ENCODE results near the gene TMEM141.
A peak's percentile ranks its signal among the peaks of the same experiment; 100 is the strongest.

The TMEM141 gene

DNA sequence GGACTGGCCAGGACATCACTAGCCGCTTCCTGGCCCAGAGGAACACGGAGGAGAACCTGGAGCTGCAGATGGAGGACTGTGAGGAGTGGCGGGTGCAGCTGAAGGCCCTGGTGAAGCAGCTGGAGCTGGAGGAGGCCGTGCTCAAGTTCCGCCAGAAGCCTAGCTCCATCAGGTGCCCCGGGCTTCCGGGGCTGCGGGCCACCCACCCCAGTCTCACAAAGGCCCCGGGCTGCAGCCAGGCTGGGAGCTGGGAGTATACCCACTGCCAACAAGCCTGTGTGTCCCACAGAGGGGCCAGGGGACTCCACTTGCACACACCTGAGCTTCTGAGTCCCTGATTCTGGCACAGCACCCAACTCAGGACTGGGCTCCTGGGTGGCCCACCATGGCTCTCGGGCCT is 14.9 kb downstream of the TMEM141 start:
- ATAC-seq (replicated peaks; ENCODE audit: extremely low read depth, poor library complexity, severe bottlenecking) (no peak), DNase-seq (ENCODE audit: low spot score in 2 of 2) (no peak)
- Mint-ChIP-seq H3K27me3 (no peaks in the 10 kb centered on the region), H3K4me1 (peaks cover 33% of the 10 kb centered on the region), H3K27ac (ENCODE audit: low read depth) (no peak overlapping the region), H3K9me3 (no peaks in the 10 kb centered on the region), H3K4me3 (peak overlapping the region; percentile 86), H3K36me3 (ENCODE audit: insufficient read depth) (peaks cover 21% of the 10 kb centered on the region)

DNA sequence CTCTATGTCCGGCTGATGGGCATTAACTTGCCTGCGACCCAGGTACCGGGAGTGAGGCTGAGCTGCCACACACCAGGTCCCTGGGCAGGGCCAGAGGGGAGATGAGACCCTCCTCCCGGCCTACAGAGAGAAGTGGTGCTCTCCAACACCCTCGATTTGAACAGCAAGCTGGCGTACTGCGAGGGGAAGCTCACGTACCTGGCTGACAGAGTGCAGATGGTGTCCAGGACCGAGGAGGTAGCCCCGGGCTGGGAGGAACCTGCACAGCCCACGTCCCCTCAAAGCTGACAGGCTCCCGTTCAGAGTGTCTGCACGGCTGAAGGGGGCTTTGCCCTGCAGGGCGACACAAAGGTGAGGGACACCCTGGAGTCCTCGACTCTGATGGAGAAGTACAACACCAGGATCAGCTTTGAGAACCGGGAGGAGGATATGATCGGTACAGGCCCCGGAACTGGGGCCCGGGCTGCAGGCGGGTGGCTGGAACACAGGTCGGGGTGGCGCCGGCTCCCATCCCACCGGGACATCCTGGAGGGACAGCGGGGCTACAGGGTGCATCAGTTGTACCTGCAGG is 15.6 kb downstream of the TMEM141 start:
- H3K27ac Mint-ChIP-seq (ENCODE audit: low read depth) = peak overlapping the region; percentile 88
- H3K27me3 Mint-ChIP-seq = no peaks in the 10 kb centered on the region
- peaks cover 21% of the 10 kb centered on the region for H3K36me3 Mint-ChIP-seq (ENCODE audit: insufficient read depth)
- peak overlapping the region; percentile 86 for H3K4me3 Mint-ChIP-seq
- no peak for ATAC-seq (replicated peaks; ENCODE audit: extremely low read depth, poor library complexity, severe bottlenecking)
- H3K4me1 Mint-ChIP-seq = peaks cover 30% of the 10 kb centered on the region
- no peaks in the 10 kb centered on the region for H3K9me3 Mint-ChIP-seq
- DNase-seq (ENCODE audit: low spot score in 2 of 2) = no peak

DNA sequence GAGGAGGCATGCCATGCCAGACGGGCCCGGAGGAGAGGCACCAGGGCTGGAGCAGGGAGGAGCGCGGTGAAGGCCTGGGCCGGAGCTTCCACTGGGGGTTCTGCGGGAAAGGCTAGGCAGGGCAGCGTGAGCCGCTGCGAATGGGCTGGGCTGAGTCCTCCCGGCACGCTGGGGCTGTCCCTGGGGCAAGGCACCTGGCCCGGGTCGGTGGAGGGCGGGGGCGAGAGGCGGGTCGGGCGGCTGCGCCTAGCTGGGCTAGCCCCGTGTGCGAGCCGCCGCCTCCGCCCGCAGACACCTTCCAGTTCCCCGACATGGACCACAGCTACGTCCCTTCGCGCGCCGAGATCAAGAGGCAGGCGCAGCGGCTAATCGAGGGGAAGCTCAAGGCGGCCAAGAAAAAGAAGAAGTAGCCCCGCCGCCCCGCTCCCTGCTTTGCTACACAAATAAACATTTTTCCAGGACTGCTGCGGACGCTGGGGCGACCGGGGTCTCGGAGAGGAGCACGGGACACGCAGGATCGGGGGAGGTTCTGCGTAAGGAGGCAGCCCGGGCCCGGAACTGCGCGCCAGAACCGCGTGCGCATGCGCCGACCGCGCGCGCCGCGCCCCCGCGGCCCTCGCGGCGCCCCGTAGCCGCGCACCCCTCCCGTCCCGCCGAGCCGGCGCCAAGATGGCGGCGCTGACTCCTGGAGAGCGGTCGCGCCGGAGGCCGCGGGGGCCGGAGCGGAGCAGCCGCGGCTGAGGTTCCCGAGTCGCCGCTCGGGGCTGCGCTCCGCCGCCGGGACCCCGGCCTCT is 16.3 kb downstream of the TMEM141 start, which contains the start of gene RABL6:
Gene RABL6 (plus strand): TSS at position 668 of the 794 bp plus-strand sequence. CDS start 249 bp downstream, outside the sequence.
- Mint-ChIP-seq H3K9me3 (no peaks in the 10 kb centered on the region), H3K36me3 (ENCODE audit: insufficient read depth) (peaks cover 21% of the 10 kb centered on the region), H3K27ac (ENCODE audit: low read depth) (peak within 1 kb of the TSS; percentile 88), H3K4me3 (peak within 1 kb of the TSS; percentile 86), H3K4me1 (peaks cover 30% of the 10 kb centered on the region), H3K27me3 (no peaks in the 10 kb centered on the region)
- DNase-seq (ENCODE audit: low spot score in 2 of 2) = peak; percentile 72 to 76
- peak; percentile 89 for ATAC-seq (replicated peaks; ENCODE audit: extremely low read depth, poor library complexity, severe bottlenecking)

DNA sequence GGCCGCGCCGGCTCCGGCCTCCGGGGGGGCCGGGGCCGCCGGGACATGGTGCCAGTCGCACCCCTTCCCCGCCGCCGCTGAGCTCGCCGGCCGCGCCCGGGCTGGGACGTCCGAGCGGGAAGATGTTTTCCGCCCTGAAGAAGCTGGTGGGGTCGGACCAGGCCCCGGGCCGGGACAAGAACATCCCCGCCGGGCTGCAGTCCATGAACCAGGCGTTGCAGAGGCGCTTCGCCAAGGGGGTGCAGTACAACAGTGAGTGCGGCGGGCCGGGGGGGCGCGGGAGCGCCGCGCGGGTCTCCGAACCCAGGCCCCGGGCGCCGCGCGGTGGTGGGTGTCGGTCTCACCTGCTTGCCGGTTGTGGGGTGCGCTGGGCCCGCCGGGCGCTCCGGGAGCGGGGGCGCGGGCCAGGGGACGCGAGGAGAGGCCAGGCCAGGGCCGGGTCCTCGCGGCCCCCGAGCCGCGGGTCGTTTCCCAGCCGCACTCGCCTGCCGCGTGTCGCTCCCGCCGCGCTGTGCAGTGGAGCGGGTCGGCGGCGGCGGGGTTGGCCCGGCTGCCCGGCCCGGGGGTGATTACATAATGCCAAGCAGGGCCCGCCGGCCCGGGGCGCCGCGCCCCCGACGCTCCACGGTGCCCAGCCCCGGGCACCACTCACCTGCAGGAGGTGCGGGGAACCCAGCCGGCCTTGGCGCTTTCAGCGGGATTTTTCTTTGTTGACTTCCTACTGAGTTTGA is 17.1 kb downstream of the TMEM141 start:
- DNase-seq (ENCODE audit: low spot score in 2 of 2) = peak; percentile 21 to 33
- H3K27me3 Mint-ChIP-seq = no peaks in the 10 kb centered on the region
- peaks cover 24% of the 10 kb centered on the region for H3K36me3 Mint-ChIP-seq (ENCODE audit: insufficient read depth)
- peak overlapping the region; percentile 73 for H3K27ac Mint-ChIP-seq (ENCODE audit: low read depth)
- H3K9me3 Mint-ChIP-seq = no peaks in the 10 kb centered on the region
- H3K4me3 Mint-ChIP-seq = peak overlapping the region; percentile 86
- ATAC-seq (replicated peaks; ENCODE audit: extremely low read depth, poor library complexity, severe bottlenecking) = peak; percentile 34
- H3K4me1 Mint-ChIP-seq = peaks cover 37% of the 10 kb centered on the region

DNA sequence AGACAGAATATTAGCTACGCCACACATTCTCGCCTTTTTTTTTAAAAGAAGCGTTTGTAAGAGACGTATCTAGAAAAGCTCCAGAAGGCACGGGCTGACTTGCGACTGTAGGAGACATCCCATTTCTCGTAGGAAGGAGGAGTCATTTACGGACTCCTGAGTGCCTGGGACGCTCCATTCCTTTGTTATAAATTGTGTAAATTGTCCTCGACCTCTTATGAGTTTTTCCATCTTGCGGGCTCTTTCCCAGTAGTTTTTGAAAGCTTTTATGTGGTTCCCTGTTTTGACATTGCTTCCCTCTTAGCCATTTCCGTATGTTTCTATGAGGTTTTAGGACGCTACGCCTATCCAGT is 17.6 kb downstream of the TMEM141 start:
- Mint-ChIP-seq H3K4me1 (peaks cover 43% of the 10 kb centered on the region), H3K4me3 (peak overlapping the region; percentile 86), H3K9me3 (no peaks in the 10 kb centered on the region), H3K36me3 (ENCODE audit: insufficient read depth) (peaks cover 26% of the 10 kb centered on the region), H3K27ac (ENCODE audit: low read depth) (peak overlapping the region; percentile 73), H3K27me3 (no peaks in the 10 kb centered on the region)
- no peak for ATAC-seq (replicated peaks; ENCODE audit: extremely low read depth, poor library complexity, severe bottlenecking)
- DNase-seq (ENCODE audit: low spot score in 2 of 2) = no peak

DNA sequence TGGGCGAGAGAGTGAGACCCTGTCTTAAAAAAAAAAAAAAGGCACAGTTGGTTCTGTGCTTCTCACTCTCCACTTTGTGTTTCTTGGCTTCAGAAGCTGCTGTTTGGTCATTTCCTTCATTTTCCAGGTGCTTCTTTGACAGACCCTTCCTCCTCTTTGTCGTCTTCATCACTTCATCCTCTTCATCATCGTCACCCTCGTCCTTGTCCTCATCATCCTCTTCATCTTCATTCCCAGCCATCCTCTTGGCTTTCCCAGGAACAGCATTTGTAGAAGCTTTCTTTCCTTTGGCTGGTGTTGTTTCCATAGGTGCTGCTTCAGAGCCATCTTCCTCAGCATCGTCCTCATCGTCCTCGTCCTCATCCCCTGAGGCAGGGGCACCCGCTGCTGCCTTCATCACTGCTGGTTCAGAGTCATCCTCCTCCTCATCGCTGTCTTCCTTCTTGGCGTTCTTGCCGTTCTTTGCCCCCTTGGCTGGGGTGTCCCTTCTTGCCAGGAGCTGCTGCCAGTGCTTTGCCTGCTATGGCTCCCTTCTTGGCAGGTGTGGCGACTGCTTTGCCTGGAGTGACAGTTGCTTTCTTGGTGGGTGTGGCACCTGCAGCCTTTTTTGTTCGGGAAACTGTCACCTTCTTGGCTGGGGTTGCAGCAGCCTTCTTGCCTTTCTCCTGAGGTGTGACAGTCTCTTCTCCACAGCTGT is 23.7 kb downstream of the TMEM141 start:
- H3K9me3 Mint-ChIP-seq = no peaks in the 10 kb centered on the region
- peaks cover 9% of the 10 kb centered on the region for H3K36me3 Mint-ChIP-seq (ENCODE audit: insufficient read depth)
- no peaks in the 10 kb centered on the region for H3K27me3 Mint-ChIP-seq
- no peak overlapping the region for H3K4me3 Mint-ChIP-seq
- H3K4me1 Mint-ChIP-seq = peaks cover 44% of the 10 kb centered on the region
- no peak overlapping the region for H3K27ac Mint-ChIP-seq (ENCODE audit: low read depth)
- DNase-seq (ENCODE audit: low spot score in 2 of 2) (no peak), ATAC-seq (replicated peaks; ENCODE audit: extremely low read depth, poor library complexity, severe bottlenecking) (no peak)

DNA sequence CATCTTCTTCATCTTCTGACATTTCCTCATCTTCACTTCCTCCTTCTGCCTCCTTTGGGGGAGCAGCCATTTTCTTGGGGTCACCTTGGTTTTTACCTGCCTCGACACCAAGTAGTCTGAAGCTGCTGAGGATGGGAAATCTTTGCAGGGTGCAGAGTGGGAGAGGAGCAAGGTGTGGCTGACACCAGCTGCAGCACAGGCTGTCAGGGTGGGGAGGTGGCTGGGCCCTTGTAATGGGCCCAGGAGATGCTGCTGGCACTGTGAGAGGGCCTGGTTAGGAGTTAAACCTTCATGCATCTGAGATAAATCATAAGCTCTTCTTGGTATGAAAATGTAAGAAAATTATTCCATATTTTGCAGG is 24.3 kb downstream of the TMEM141 start:
- H3K4me3 Mint-ChIP-seq = no peak overlapping the region
- H3K4me1 Mint-ChIP-seq = peaks cover 40% of the 10 kb centered on the region
- DNase-seq (ENCODE audit: low spot score in 2 of 2) (no peak), ATAC-seq (replicated peaks; ENCODE audit: extremely low read depth, poor library complexity, severe bottlenecking) (no peak)
- no peaks in the 10 kb centered on the region for H3K9me3 Mint-ChIP-seq
- no peaks in the 10 kb centered on the region for H3K27me3 Mint-ChIP-seq
- H3K27ac Mint-ChIP-seq (ENCODE audit: low read depth) = no peak overlapping the region
- H3K36me3 Mint-ChIP-seq (ENCODE audit: insufficient read depth) = peaks cover 7% of the 10 kb centered on the region

DNA sequence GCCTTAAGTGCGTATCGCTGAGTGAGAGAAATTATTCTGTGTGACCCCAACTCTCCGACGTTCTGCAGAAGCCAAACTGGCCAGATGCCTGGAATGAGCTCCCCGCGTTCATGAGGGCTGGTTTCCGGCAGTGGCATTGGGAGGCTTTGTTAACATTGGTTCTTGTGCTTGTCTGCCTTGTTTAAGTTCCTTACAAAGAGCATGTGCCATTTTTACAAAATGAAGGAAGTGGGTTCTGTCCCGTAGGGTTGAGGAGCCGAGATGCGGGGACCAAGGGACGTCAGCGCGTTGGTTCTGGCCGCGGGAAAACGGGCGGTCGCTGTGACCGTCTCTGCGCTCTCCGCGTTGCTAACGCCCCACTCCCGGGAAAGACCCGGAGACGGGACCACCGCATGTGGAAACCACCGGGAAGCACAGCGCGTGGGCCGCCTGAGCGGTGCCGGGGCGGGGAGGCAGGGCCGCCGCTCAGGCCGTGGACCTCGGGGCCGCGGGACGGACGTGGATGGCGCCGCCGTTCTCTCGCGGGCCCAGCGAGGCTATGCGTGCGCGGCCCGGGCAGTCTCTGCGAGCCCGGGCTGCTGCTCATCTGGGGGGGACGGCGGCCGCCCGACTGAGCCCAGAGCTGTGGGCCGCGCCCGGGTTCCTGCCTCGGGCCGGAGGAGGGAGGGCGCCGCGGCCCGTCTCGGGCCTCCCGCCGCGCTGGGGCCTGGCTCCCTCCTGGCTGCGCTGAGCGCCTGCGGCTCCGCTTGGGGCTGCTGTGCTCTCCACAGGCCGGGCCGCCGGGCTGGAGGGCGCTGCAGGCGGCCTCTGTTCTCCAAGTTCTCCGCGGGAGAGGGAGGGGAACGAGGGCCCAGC is 30.1 kb downstream of the TMEM141 start:
- no peaks in the 10 kb centered on the region for H3K27me3 Mint-ChIP-seq
- no peak overlapping the region for H3K4me3 Mint-ChIP-seq
- no peaks in the 10 kb centered on the region for H3K9me3 Mint-ChIP-seq
- H3K36me3 Mint-ChIP-seq (ENCODE audit: insufficient read depth) = peaks cover 19% of the 10 kb centered on the region
- DNase-seq (ENCODE audit: low spot score in 2 of 2) (no peak), ATAC-seq (replicated peaks; ENCODE audit: extremely low read depth, poor library complexity, severe bottlenecking) (no peak)
- H3K4me1 Mint-ChIP-seq = peaks cover 16% of the 10 kb centered on the region
- H3K27ac Mint-ChIP-seq (ENCODE audit: low read depth) = no peak overlapping the region

DNA sequence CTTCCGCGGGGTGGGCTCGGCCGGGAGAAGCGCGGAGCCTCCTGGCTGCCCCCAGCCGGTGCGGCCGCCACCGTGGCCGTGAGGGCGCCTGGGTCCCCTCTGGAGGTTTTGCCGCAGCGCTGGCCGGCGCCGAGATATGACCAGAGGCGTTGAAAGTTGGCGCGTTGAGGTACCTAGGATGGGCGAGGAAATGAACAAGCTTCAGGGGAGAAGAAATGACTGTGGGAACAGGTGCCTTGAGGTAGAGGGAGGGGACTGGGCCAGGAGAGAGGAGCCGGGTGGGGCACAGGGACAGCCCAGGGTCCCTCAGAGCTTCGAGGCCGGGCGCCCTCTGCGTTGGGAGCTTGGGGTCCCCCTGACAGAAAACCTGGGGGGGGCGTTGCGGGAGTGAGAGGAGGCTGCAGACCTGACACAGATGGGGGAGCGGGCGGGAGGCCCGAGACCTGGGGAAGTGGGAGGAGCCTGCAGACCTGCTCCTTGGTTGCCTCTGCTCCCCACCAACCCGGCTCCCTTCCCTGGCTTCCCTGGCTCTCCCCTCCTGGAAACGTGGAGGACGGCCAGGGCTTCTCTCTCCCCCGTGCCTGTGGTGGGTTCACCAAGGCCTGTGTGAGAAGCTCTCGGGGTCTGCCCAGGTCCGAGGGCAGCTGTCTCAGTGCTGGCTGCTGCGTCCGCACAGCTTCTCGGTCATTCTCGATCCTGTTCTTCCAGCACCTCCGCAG is 30.8 kb downstream of the TMEM141 start:
- DNase-seq (ENCODE audit: low spot score in 2 of 2) (no peak), ATAC-seq (replicated peaks; ENCODE audit: extremely low read depth, poor library complexity, severe bottlenecking) (no peak)
- H3K4me1 Mint-ChIP-seq = peaks cover 13% of the 10 kb centered on the region
- H3K4me3 Mint-ChIP-seq = no peak overlapping the region
- no peaks in the 10 kb centered on the region for H3K9me3 Mint-ChIP-seq
- H3K36me3 Mint-ChIP-seq (ENCODE audit: insufficient read depth) = peaks cover 18% of the 10 kb centered on the region
- no peaks in the 10 kb centered on the region for H3K27me3 Mint-ChIP-seq
- H3K27ac Mint-ChIP-seq (ENCODE audit: low read depth) = no peak overlapping the region

DNA sequence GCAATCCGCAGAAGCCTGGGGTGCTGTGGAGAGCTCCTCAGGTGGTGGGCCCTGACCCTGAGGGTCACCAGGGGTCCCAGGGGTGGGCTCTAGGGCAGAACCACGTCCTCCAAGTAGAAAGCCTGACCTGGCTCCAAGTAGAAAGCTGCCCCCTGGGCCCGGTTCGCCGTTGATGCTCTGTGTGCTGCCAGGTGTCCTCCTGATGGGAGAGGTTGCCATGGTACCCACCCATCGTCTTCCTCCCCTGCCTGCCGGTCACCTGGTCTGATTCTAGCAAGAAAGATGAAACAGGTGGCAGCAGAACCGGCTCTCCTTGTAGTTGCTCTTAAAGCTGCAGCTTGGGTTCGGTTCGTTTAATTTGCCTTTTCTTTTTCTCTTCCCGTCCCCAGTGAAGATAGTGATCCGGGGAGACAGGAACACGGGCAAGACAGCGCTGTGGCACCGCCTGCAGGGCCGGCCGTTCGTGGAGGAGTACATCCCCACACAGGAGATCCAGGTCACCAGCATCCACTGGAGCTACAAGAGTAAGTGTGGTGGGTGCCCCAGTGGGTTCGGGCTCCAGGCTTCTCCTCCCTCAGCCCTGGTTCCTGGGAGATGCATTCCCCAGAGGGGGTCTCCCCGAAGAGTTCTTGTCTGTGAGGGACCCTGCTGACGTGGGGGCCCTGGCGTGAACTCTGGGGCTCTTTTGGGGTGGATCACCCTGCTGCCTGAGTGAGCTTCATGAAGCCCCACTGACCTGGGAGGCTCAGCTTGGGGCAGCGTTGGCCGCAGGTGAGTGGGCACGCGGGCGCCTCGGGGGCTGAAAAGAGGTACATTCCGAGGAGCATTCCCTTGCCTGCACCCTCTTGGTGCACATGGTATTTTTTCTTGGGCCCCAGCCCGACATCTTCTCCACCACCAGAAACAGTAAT is 32.2 kb downstream of the TMEM141 start:
- peaks cover 11% of the 10 kb centered on the region for H3K4me1 Mint-ChIP-seq
- no peak for ATAC-seq (replicated peaks; ENCODE audit: extremely low read depth, poor library complexity, severe bottlenecking)
- no peak for DNase-seq (ENCODE audit: low spot score in 2 of 2)
- peaks cover 17% of the 10 kb centered on the region for H3K36me3 Mint-ChIP-seq (ENCODE audit: insufficient read depth)
- no peak overlapping the region for H3K4me3 Mint-ChIP-seq
- H3K27me3 Mint-ChIP-seq = no peaks in the 10 kb centered on the region
- no peak overlapping the region for H3K27ac Mint-ChIP-seq (ENCODE audit: low read depth)
- no peaks in the 10 kb centered on the region for H3K9me3 Mint-ChIP-seq

Measured in central memory CD8-positive, alpha-beta T cell (primary cell).